Esophagus muscularis mucosa (tissue), 3 donors: Measurements from ENCODE around the gene DOCK2.

Experiments
- CTCF ChIP-seq, 3 experiments: fragments of 200-600 bp in 2 of 3; fragments of 450-650 bp in 1 of 3; sonication (generic) in 2 of 3; IDR thresholded peaks; one replicate each; pipeline ENCODE4 v1.5.1; 2017 to 2019; ENCODE audit warnings: antibody characterized with exemption in 3 of 3, mild to moderate bottlenecking in 2 of 3, moderate library complexity in 1 of 3
- POLR2A ChIP-seq: fragments of 450-650 bp; IDR thresholded peaks from one replicate; pipeline ENCODE4 v1.6.1; 2017; ENCODE audit warnings: antibody characterized with exemption, moderate library complexity, mild to moderate bottlenecking, low read depth
- POLR2AphosphoS5 ChIP-seq, 2 donors: sonication (generic); formaldehyde crosslinking; IDR thresholded peaks; one replicate each; pipeline ENCODE4 v1.6.1; 2017; ENCODE audit warnings: antibody characterized with exemption in 2 of 2

GRCh38 chr5:169627551-169627950, 9.5 kb upstream of the DOCK2 start:
- no peak for TF ChIP-seq POLR2AphosphoS5 (IDR thresholded peaks at IDR 0.05)
- TF ChIP-seq POLR2A = no peak
- TF ChIP-seq CTCF (IDR thresholded peaks at IDR 0.05) = no peak
